Testis (tissue), 3 donors: ENCODE measurements around the gene PTPRC. TPM values are rescaled to one million over a fixed set of nuclear protein-coding genes. Genes with fewer than 3 reads are reported as not detected.

ENCODE experiments used
- DNase-seq: peaks from one replicate; pipeline ENCODE4 v3.0.0-alpha.2; 2019
- H3K27ac ChIP-seq, 2 donors: fragments of 200-600 bp; sonication (generic); one replicate each; pipeline ENCODE4 v1.5.1; 2019
- H3K27me3 ChIP-seq: fragments of 200-600 bp; sonication (generic); one replicate; pipeline ENCODE4 v1.5.1; 2019
- H3K36me3 ChIP-seq: fragments of 200-600 bp; sonication (generic); one replicate; pipeline ENCODE4 v1.5.1; 2017; ENCODE audit warnings: low read depth; ENCODE audit errors: missing control alignments
- H3K4me1 ChIP-seq: fragments of 200-600 bp; sonication (generic); one replicate; pipeline ENCODE4 v1.5.1; 2019
- H3K4me3 ChIP-seq, 2 donors: fragments of 200-600 bp; sonication (generic); one replicate each; pipeline ENCODE4 v1.5.1; 2017 to 2019
- H3K9me3 ChIP-seq: fragments of 200-600 bp; sonication (generic); one replicate; pipeline ENCODE4 v1.5.1; 2017
- POLR2A ChIP-seq: fragments of 450-650 bp; IDR thresholded peaks from one replicate; pipeline ENCODE4 v1.6.1; 2017; ENCODE audit warnings: antibody characterized with exemption, mild to moderate bottlenecking, moderate library complexity
- WGBS, 2 donors: methylation state at CpG; one replicate each; pipeline ENCODE4 v1.1.5; 2018; 5-methylcytosine and 5-hydroxymethylcytosine counted together
- intact Hi-C: fragments of 100-400 bp; cut with DNase I; formaldehyde crosslinking; loops from one replicate; pipeline ENCODE4 v1.15.1; 2023; ENCODE audit warnings: low total_unique reads
- polyA plus RNA-seq: library from polyadenylated mRNA; stranded (reverse); fragments of 350-450 nt; fragmentation: Illumina TruSeq; extraction: RNeasy Lipid Tissue Mini Kit (QIAGEN cat#74804); gene quantifications from one replicate; pipeline ENCODE4 v1.2.3, GENCODE V29; 2014; ENCODE audit warnings: low read depth, low replicate concordance; ENCODE audit not compliant: insufficient read depth
- total RNA-seq, 2 donors: library from RNA; depleted of rRNA; stranded (reverse); fragments of >200 nt; gene quantifications; one replicate each; pipeline ENCODE4 v1.2.3, GENCODE V29; 2016
- TF ChIP-seq, protein P1 (sequence below), 3 experiments: fragments of 450-650 bp in 2 of 3; fragments of 200-600 bp in 1 of 3; sonication (generic) in 1 of 3; IDR thresholded peaks; one replicate each; pipeline ENCODE4 v1.5.1; 2016 to 2019; ENCODE audit warnings: antibody characterized with exemption in 3 of 3, mild to moderate bottlenecking in 2 of 3, moderate library complexity in 1 of 3

Gene PTPRC
- total and polyA plus RNA-seq, 3 donors from 2014 or later = 5.1 to 10.8 (median 9.7) TPM

DNA sequence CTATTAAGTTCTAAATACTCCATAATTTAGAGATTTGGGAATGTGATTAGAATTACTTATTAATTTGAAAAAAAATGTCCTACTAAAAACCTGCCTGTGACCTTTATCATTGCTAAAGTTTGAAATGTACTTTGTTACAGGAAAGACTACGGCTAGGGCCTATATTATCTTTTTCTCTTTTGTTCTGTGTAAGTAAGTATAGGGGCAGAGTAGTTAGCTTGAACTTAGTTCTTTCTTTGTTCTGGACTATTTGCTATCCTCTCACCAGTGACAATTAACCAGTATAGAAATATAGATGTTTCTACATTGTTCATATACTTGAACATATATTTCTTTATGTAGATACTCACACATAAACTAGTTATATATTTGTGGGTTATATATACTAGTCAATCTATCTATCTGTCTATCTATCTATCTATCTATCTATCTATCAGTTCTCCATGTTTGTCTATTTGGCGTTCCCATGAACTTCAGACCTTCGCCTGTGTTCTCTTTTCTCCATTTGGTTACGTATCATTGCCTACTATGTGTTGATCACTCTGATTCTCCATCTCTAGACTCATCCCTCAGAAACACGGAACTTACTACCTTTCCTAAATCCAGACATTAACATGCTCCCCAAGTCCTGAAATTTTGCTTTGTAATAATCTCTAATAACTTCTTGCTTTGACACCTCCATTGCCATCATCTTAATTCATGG lies 3.3 kb downstream of the PTPRC start:
- WGBS, 2 donors = 81 to 86% methylated on average over 5 of the region's 5 CpGs
- Histone ChIP-seq H3K27me3 (no peaks in the 10 kb centered on the region), H3K4me3 (no peak overlapping the region), H3K4me1 (peaks cover 4% of the 10 kb centered on the region), H3K9me3 (no peaks in the 10 kb centered on the region), H3K36me3 (no peaks in the 10 kb centered on the region), H3K27ac (no peak overlapping the region)
- intact Hi-C loops = no loop called here
- TF ChIP-seq POLR2A = no peak
- TF ChIP-seq, protein P1, sequence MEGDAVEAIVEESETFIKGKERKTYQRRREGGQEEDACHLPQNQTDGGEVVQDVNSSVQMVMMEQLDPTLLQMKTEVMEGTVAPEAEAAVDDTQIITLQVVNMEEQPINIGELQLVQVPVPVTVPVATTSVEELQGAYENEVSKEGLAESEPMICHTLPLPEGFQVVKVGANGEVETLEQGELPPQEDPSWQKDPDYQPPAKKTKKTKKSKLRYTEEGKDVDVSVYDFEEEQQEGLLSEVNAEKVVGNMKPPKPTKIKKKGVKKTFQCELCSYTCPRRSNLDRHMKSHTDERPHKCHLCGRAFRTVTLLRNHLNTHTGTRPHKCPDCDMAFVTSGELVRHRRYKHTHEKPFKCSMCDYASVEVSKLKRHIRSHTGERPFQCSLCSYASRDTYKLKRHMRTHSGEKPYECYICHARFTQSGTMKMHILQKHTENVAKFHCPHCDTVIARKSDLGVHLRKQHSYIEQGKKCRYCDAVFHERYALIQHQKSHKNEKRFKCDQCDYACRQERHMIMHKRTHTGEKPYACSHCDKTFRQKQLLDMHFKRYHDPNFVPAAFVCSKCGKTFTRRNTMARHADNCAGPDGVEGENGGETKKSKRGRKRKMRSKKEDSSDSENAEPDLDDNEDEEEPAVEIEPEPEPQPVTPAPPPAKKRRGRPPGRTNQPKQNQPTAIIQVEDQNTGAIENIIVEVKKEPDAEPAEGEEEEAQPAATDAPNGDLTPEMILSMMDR (IDR thresholded peaks at IDR 0.05) = no peak
- DNase-seq = no peak

- H3K27me3 ChIP-seq = no peaks in the 10 kb centered on the region
- intact Hi-C loops = no loop called here
- no peak for DNase-seq
- no peaks in the 10 kb centered on the region for H3K36me3 ChIP-seq
- no peaks in the 10 kb centered on the region for H3K9me3 ChIP-seq
- no peak overlapping the region for H3K27ac ChIP-seq
- H3K4me3 ChIP-seq = no peak overlapping the region
- TF ChIP-seq, protein P1 (IDR thresholded peaks at IDR 0.05) = no peak
- no peak for TF ChIP-seq POLR2A
- H3K4me1 ChIP-seq = peaks cover 4% of the 10 kb centered on the region
These were observed 4.1 kb downstream of the PTPRC start for GRCh38 chr1:198642983-198643382.

DNA sequence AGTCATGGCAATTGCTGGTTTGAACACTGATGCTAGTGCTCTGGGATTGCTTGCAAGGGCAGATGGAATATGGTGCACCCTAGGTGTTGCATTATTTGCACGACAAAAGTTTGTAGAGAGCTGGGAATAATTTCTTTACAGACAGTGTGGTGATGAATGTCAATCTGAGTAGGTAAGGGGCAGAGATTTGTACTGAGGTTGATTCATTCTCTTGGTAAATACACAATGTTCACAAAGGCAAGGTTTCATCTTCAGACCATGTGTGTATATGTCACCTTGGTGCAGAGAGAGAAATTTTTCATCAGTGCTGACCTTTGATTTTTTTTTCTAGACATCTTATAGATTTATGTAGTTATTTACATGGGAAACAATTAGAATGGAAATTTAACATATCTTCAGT lies 5.0 kb downstream of the PTPRC start:
- WGBS, 2 donors = 86% methylated on average over 1 of the region's 1 CpG
- intact Hi-C loops = no loop called here
- no peak overlapping the region for H3K4me3 ChIP-seq

DNA sequence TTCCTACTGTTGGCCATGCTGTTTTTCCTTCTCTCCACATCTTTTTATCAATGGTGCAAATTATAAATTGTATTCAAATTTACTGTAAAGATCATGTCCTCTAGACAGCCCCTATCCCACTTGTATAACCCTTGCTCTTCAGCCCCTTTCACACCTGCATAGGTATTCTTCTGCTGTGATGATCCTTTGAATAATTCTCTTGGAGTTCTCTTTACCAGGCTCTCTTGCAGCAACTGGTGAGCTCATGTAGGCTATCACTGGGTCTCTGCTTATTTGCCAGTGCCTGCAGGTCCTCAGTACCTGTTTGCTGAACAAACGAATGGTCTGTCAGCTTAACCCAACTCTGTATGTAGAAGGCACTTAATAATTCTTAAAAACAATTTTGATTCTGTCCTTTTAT lies 8.2 kb downstream of the PTPRC start:
- no peak overlapping the region for H3K27ac ChIP-seq
- DNase-seq = no peak
- no peaks in the 10 kb centered on the region for H3K4me1 ChIP-seq
- H3K27me3 ChIP-seq = no peaks in the 10 kb centered on the region
- H3K36me3 ChIP-seq = no peaks in the 10 kb centered on the region
- TF ChIP-seq, protein P1 (IDR thresholded peaks at IDR 0.05) = no peak
- no peak for TF ChIP-seq POLR2A
- H3K4me3 ChIP-seq = no peak overlapping the region
- 69 to 86% methylated on average over 1 of the region's 1 CpG for WGBS, 2 donors
- no peaks in the 10 kb centered on the region for H3K9me3 ChIP-seq
- intact Hi-C loops = no loop called here

More for the DNA sequence above, 5.0 kb downstream of the PTPRC start:
- Histone ChIP-seq H3K4me1 (peaks cover 4% of the 10 kb centered on the region), H3K9me3 (no peaks in the 10 kb centered on the region), H3K27ac (no peak overlapping the region), H3K27me3 (no peaks in the 10 kb centered on the region), H3K36me3 (no peaks in the 10 kb centered on the region)
- TF ChIP-seq POLR2A = no peak
- no peak for DNase-seq

GRCh38 chr1:198648592-198648991 lies 9.8 kb downstream of the PTPRC start:
- no peak for DNase-seq
- intact Hi-C loops = no loop called here
- no peak overlapping the region for H3K4me3 ChIP-seq
- no peaks in the 10 kb centered on the region for H3K27me3 ChIP-seq
- no peak overlapping the region for H3K27ac ChIP-seq
- H3K36me3 ChIP-seq = no peaks in the 10 kb centered on the region
- H3K4me1 ChIP-seq = no peaks in the 10 kb centered on the region
- no peaks in the 10 kb centered on the region for H3K9me3 ChIP-seq
- TF ChIP-seq, protein P1 (IDR thresholded peaks at IDR 0.05) = no peak
- no peak for TF ChIP-seq POLR2A
